Measurements from ENCODE around the gene SYPL2.

Gene SYPL2

GRCh38 chr1:109531380-109531779 is 65.0 kb downstream of the SYPL2 start:
- H3K27me3 ChIP-seq (ENCODE audit: insufficient read depth, poor library complexity, severe bottlenecking): no peaks in the 10 kb centered on the region
- no peak overlapping the region for H3K27ac ChIP-seq (replicated peaks)
- TF ChIP-seq, protein P1, sequence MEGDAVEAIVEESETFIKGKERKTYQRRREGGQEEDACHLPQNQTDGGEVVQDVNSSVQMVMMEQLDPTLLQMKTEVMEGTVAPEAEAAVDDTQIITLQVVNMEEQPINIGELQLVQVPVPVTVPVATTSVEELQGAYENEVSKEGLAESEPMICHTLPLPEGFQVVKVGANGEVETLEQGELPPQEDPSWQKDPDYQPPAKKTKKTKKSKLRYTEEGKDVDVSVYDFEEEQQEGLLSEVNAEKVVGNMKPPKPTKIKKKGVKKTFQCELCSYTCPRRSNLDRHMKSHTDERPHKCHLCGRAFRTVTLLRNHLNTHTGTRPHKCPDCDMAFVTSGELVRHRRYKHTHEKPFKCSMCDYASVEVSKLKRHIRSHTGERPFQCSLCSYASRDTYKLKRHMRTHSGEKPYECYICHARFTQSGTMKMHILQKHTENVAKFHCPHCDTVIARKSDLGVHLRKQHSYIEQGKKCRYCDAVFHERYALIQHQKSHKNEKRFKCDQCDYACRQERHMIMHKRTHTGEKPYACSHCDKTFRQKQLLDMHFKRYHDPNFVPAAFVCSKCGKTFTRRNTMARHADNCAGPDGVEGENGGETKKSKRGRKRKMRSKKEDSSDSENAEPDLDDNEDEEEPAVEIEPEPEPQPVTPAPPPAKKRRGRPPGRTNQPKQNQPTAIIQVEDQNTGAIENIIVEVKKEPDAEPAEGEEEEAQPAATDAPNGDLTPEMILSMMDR (IDR thresholded peaks at IDR 0.05; ENCODE audit: insufficient read depth, low read length): no peak
- TF ChIP-seq POLR2AphosphoS5 (IDR thresholded peaks at IDR 0.05; ENCODE audit: low read depth): no peak
- no peak for TF ChIP-seq SPI1 (IDR thresholded peaks at IDR 0.05; ENCODE audit: borderline replicate concordance, low read depth)
- no peak for TF ChIP-seq GABPA (IDR thresholded peaks at IDR 0.05; ENCODE audit: low read depth)
- TF ChIP-seq, protein P2, sequence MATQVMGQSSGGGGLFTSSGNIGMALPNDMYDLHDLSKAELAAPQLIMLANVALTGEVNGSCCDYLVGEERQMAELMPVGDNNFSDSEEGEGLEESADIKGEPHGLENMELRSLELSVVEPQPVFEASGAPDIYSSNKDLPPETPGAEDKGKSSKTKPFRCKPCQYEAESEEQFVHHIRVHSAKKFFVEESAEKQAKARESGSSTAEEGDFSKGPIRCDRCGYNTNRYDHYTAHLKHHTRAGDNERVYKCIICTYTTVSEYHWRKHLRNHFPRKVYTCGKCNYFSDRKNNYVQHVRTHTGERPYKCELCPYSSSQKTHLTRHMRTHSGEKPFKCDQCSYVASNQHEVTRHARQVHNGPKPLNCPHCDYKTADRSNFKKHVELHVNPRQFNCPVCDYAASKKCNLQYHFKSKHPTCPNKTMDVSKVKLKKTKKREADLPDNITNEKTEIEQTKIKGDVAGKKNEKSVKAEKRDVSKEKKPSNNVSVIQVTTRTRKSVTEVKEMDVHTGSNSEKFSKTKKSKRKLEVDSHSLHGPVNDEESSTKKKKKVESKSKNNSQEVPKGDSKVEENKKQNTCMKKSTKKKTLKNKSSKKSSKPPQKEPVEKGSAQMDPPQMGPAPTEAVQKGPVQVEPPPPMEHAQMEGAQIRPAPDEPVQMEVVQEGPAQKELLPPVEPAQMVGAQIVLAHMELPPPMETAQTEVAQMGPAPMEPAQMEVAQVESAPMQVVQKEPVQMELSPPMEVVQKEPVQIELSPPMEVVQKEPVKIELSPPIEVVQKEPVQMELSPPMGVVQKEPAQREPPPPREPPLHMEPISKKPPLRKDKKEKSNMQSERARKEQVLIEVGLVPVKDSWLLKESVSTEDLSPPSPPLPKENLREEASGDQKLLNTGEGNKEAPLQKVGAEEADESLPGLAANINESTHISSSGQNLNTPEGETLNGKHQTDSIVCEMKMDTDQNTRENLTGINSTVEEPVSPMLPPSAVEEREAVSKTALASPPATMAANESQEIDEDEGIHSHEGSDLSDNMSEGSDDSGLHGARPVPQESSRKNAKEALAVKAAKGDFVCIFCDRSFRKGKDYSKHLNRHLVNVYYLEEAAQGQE (IDR thresholded peaks at IDR 0.05; ENCODE audit: insufficient replicate concordance, low read depth): no peak
- DNase-seq (ENCODE audit: low read depth in 1 of 2, low spot score in 1 of 2): no peak
- no peak overlapping the region for H3K4me3 ChIP-seq (replicated peaks; ENCODE audit: insufficient read depth, low read length)
